Measurements from ENCODE around the gene CACNA1C.

- TF ChIP-seq CTCF (conservative IDR thresholded peaks at IDR 0.05; ENCODE audit: low read depth, low read length) = no peak
- no peak for TF ChIP-seq EZH2 (IDR thresholded peaks at IDR 0.05; ENCODE audit: borderline replicate concordance, low read depth, low read length, poor library complexity, severe bottlenecking)
These were observed 638.2 kb downstream of the CACNA1C start for GRCh38 chr12:2691006-2691344.

Data from A673 (cell line).